Kidney capillary endothelial cell (primary cell): Measurements from ENCODE around the gene CLSTN2.

Experiments used
- DNase-seq: peaks from one replicate; pipeline ENCODE4 v3.0.0-alpha.2; 2018; ENCODE audit warnings: low spot score

Gene CLSTN2

GRCh38 chr3:139944256-139944910, 9.4 kb downstream of the CLSTN2 start:
- DNase-seq = no peak

- no peak for DNase-seq
Measured at GRCh38 chr3:139945386-139945785, 10.4 kb downstream of the CLSTN2 start.

DNA sequence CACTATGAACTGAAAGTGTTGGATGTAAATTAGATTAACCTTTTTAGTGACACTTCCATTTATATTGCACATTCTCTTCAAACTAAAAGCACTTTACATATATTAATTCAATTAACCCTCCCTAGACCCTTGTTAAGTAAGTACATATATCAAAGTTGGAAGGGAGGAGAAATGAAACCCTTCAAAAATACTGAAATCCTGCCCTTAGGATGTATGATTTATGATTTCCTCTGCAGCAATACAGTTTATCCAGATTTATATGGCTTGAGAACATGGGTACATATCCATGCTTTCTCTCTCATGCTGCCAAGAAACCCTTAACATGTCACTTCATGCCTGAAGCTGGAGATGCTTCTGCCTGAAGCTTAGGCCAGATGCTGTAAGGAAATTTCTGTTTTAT, 11.0 kb downstream of the CLSTN2 start:
- no peak for DNase-seq

GRCh38 chr3:139948467-139948866, 13.5 kb downstream of the CLSTN2 start:
- no peak for DNase-seq

GRCh38 chr3:139948898-139949297, 13.9 kb downstream of the CLSTN2 start:
- DNase-seq = no peak

GRCh38 chr3:139953131-139953910, 18.3 kb downstream of the CLSTN2 start:
- no peak for DNase-seq

- no peak for DNase-seq
Measured at GRCh38 chr3:139954146-139954860, 19.3 kb downstream of the CLSTN2 start.

- no peak for DNase-seq
Measured at GRCh38 chr3:139957844-139958243, 22.9 kb downstream of the CLSTN2 start.

- no peak for DNase-seq
Measured at GRCh38 chr3:139969386-139969785, 34.4 kb downstream of the CLSTN2 start.

DNA sequence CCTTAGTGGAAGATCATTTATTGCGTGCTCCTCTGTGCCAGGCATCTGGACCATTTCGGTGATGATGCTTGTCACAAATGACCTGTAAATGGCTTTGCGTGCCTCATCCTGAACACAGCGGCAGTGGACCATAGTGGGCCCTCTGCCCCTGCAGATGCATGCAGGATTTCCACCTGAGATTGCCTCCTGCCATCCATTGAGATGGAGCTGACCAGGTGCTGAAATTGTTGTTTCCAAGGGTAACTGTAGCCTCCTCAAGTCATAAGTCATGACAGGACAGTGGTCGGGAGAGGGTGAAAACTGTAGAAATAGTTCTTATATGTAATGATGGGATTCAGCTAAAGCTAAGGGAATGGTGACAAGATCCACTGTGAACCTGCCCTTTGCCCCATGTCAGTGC, 35.5 kb downstream of the CLSTN2 start:
- no peak for DNase-seq

DNA sequence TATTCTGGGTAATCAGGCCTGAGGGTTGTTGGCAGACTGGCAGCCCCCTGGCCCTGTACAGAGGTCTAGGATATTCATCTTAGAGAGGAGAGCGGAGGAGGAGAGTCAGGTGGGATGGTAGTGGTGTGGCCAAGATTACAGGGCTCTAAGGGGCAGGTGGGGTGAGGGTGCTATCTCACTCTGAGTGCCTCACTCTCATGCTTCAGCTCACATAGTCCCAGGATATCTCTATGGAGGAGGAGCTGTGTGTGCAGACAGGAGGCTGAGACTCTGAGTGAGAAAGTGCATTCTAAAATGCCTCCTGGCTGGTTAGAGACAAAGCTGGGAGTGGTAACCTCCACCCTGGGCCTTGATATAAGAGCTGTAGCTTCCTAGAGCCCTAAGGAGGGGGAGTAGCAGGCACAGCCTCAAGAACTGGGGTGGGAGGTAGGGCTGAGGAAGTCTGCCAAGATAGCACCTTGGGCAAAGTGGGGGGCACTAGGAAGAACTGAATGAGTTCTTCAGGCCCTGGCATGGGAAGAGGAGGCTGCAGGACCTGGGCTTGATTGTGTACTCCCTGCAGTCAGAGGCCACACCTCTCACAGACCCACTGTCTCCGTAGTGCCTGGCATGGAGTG, 39.9 kb downstream of the CLSTN2 start:
- DNase-seq = no peak

DNA sequence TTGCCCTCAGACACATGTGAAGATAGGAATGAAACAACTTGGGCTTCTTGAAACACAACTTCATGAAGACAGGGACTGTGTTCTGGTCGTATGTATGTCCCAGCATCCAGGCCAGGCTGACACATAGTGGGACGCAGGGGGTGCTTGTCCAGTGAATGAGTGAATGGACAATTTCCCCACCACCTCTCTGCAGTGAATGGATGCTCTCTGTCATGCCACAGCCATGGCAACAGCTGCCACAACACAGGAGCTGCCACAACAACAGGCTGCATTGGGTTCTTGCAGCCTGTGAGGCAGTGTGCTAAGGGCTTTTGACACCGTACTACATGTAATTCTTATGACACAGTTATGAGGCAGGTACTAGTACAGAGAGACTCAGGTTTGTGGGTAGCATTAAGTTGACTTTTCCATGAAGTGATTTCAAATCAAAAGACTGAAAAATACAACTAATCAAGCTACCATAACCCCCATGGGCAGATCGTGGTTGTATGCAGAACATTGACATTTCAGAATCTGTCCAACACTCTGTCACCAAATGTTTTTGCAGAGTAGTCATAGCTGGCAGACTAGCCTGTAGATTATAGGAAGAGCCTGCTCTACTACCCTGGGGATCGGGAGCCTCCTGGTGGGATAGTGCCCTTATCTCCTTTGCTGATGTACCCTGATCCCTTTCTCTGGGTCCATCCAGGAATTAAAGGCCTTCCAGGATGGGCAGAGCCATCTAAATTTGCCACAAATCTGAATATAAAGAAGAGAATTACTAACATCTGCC, 40.8 kb downstream of the CLSTN2 start:
- DNase-seq = no peak

- no peak for DNase-seq
Measured at GRCh38 chr3:139978966-139979365, 44.0 kb downstream of the CLSTN2 start.

DNA sequence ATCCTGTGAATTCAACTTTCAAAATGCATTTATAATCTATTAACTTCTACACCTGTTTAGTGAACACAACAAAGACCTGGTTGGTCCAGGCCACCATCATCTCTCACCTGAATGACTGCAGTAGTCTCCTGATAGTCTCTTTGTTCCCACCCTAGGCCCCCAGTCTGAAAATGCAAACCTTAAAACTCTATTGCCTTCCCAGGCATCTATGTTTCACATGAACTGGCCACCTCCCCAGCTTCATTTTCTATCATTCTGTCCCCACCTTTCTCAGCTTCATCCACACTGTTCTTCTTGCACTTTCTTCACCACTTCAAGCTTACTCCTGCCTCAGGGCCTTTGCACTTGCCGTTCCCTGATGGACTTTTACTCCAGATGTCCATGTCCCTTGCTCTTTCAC, 45.0 kb downstream of the CLSTN2 start:
- no peak for DNase-seq

- no peak for DNase-seq
Measured at GRCh38 chr3:139982404-139982803, 47.4 kb downstream of the CLSTN2 start.

- no peak for DNase-seq
Measured at GRCh38 chr3:139985576-139985975, 50.6 kb downstream of the CLSTN2 start.

DNA sequence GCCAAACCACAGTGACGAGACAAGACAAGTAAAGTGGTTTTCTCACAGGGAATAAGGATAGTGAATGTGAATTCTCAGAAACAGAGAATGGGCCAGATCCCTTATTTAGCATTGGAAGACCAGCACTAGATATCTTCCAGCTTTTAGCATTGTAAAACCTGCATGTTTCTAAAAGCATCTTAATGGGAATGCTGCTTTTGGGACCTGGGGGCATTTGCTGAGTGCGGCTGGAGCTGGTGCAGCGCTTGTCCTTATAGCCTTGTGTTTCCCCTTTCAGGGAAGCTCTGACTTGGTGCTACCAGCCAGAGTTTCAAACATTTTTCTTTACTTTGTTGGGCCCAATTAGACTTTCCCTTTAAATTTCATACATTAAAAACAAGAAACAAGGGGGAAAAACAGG, 52.9 kb downstream of the CLSTN2 start:
- DNase-seq = no peak

- no peak for DNase-seq
Measured at GRCh38 chr3:139988472-139989156, 53.6 kb downstream of the CLSTN2 start.

DNA sequence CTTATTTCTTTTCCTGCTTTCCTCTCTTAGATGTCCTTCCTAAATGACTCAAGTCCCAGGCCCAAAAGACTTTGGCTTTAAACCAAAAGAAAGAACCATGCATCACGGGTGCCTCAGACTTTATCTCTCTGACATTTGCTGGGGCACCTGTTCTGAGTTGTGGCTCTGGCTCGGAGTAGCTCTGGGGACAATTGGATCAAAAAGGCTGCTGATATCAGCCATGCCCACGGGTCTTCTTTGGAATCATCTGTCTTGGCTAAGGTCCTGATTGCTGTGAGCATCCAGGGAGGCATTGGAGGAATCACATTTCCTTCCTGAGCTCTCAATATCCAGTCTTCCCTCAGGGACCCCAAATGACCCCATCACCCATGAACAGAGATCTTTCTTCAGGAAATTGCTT, 59.9 kb downstream of the CLSTN2 start:
- DNase-seq = no peak

GRCh38 chr3:140004271-140004670, 69.3 kb downstream of the CLSTN2 start:
- DNase-seq = no peak

GRCh38 chr3:140006331-140006730, 71.3 kb downstream of the CLSTN2 start:
- DNase-seq = no peak
